Hepatocyte (in vitro differentiated cells): ENCODE results near the gene LOX. TPM values are rescaled to one million over a fixed set of nuclear protein-coding genes. Genes with fewer than 3 reads are reported as not detected.

ENCODE experiments used
- DNase-seq: peaks from one replicate; pipeline ENCODE4 v3.0.0-alpha.2; 2016; ENCODE audit warnings: low spot score
- H2AFZ ChIP-seq: fragments of 200-600 bp; sonication (generic); 2 replicates; pipeline ENCODE4 v1.6.0; 2016; ENCODE audit warnings: antibody characterized with exemption, mild to moderate bottlenecking
- H3K27ac ChIP-seq: fragments of 200-600 bp; sonication (generic); 2 replicates; pipeline ENCODE4 v1.5.1; 2016; ENCODE audit warnings: mild to moderate bottlenecking
- H3K27me3 ChIP-seq: fragments of 200-600 bp; sonication (generic); 2 replicates; pipeline ENCODE4 v1.6.1; 2016
- H3K36me3 ChIP-seq: fragments of 200-600 bp; sonication (generic); replicated peaks from 2 replicates; pipeline ENCODE4 v1.5.1; 2016; ENCODE audit warnings: low read depth; ENCODE audit not compliant: insufficient read depth
- H3K4me1 ChIP-seq: fragments of 200-600 bp; sonication (generic); 2 replicates; pipeline ENCODE4 v1.5.1; 2016; ENCODE audit warnings: mild to moderate bottlenecking, moderate library complexity; ENCODE audit not compliant: insufficient read depth
- H3K4me2 ChIP-seq: fragments of 200-600 bp; sonication (generic); 2 replicates; pipeline ENCODE4 v1.6.0; 2016
- H3K4me3 ChIP-seq: fragments of 200-600 bp; sonication (generic); 2 replicates; pipeline ENCODE4 v1.5.1; 2016; ENCODE audit warnings: mild to moderate bottlenecking
- H3K79me2 ChIP-seq: fragments of 200-600 bp; sonication (generic); 2 replicates; pipeline ENCODE4 v1.6.0; 2017; ENCODE audit warnings: mild to moderate bottlenecking
- H3K9me2 ChIP-seq: fragments of 200-600 bp; sonication (generic); replicated peaks from 2 replicates; pipeline ENCODE4 v1.6.0; 2017; ENCODE audit warnings: mild to moderate bottlenecking; ENCODE audit not compliant: insufficient read depth
- H3K9me3 ChIP-seq: fragments of 200-600 bp; sonication (generic); 2 replicates; pipeline ENCODE4 v1.5.1; 2016; ENCODE audit warnings: low read depth, mild to moderate bottlenecking
- H4K20me1 ChIP-seq: fragments of 200-600 bp; sonication (generic); 2 replicates; pipeline ENCODE4 v1.6.0; 2016; ENCODE audit warnings: mild to moderate bottlenecking; ENCODE audit not compliant: insufficient read depth, poor library complexity, severe bottlenecking
- CTCF ChIP-seq: fragments of 200-600 bp; sonication (generic); IDR thresholded peaks from 2 replicates; pipeline ENCODE4 v1.5.1; 2016; ENCODE audit warnings: antibody characterized with exemption, mild to moderate bottlenecking; ENCODE audit not compliant: poor library complexity
- EZH2 ChIP-seq: fragments of 200-600 bp; sonication (generic); IDR thresholded peaks from 2 replicates; pipeline ENCODE4 v1.6.1; 2016; ENCODE audit warnings: antibody characterized with exemption, mild to moderate bottlenecking, borderline replicate concordance
- EZH2phosphoT487 ChIP-seq: fragments of 200-600 bp; sonication (generic); IDR thresholded peaks from one replicate; pipeline ENCODE4 v1.6.1; 2018; ENCODE audit warnings: antibody characterized with exemption, mild to moderate bottlenecking, low read depth, moderate library complexity; ENCODE audit not compliant: unreplicated experiment, severe bottlenecking
- WGBS: methylation state at CpG from one replicate; pipeline ENCODE4 v1.1.6; 2016; ENCODE audit warnings: low lambda C conversion rate; ENCODE audit errors: missing lambda C conversion rate; 5-methylcytosine and 5-hydroxymethylcytosine counted together
- polyA plus RNA-seq: library from polyadenylated mRNA; unstranded; fragments of >200 nt; fragmentation: Nextera tagmentation; extraction: Ambion mirVana; gene quantifications from 2 replicates; pipeline ENCODE4 v1.2.1, GENCODE V29; 2016
- total RNA-seq: library from RNA; depleted of rRNA; stranded (reverse); fragments of >200 nt; gene quantifications from 2 replicates; pipeline ENCODE4 v1.2.3, GENCODE V29; 2014

LOX gene
- total and polyA plus RNA-seq, 2 experiments from 2014 or later, result 120 to 216 TPM

- Histone ChIP-seq H3K79me2 (no peaks in the 10 kb centered on the region), H3K27me3 (no peaks in the 10 kb centered on the region), H2AFZ (no peak overlapping the region), H3K4me1 (peaks cover under 1% of the 10 kb centered on the region), H3K36me3 (no peaks in the 10 kb centered on the region), H3K4me3 (no peak overlapping the region), H3K4me2 (no peak overlapping the region), H3K9me2 (no peaks in the 10 kb centered on the region), H4K20me1 (no peaks in the 10 kb centered on the region), H3K9me3 (peaks cover 7% of the 10 kb centered on the region), H3K27ac (peak overlapping the region; percentile 6)
- WGBS, result 82% methylated on average over 3 of the region's 3 CpGs
- DNase-seq, result no peak
- TF ChIP-seq EZH2phosphoT487, result no peak
- TF ChIP-seq EZH2, result no peak
- TF ChIP-seq CTCF, result no peak
Observed at GRCh38 chr5:122040636-122041302, 37.3 kb downstream of the LOX start.

- Histone ChIP-seq H3K27ac (peak overlapping the region; percentile 6), H3K9me3 (no peaks in the 10 kb centered on the region), H3K4me1 (peaks cover 7% of the 10 kb centered on the region), H3K79me2 (no peaks in the 10 kb centered on the region), H2AFZ (no peak overlapping the region), H3K27me3 (no peaks in the 10 kb centered on the region), H4K20me1 (no peaks in the 10 kb centered on the region), H3K36me3 (no peaks in the 10 kb centered on the region), H3K9me2 (no peaks in the 10 kb centered on the region), H3K4me2 (no peak overlapping the region), H3K4me3 (no peak overlapping the region)
- 58% methylated on average over 4 of the region's 4 CpGs for WGBS
- TF ChIP-seq CTCF (no peak), EZH2 (no peak), EZH2phosphoT487 (no peak)
- DNase-seq, result peak; percentile 12
Observed at GRCh38 chr5:122036326-122036725, 41.7 kb downstream of the LOX start.

GRCh38 chr5:122035913-122036312 lies 42.1 kb downstream of the LOX start:
- no peaks in the 10 kb centered on the region for H4K20me1 ChIP-seq
- TF ChIP-seq EZH2, result no peak
- no peak for TF ChIP-seq EZH2phosphoT487
- no peak for TF ChIP-seq CTCF
- no peaks in the 10 kb centered on the region for H3K9me3 ChIP-seq
- DNase-seq, result peak; percentile 35
- H3K4me1 ChIP-seq, result peaks cover 7% of the 10 kb centered on the region
- no peaks in the 10 kb centered on the region for H3K79me2 ChIP-seq
- no peak overlapping the region for H3K4me3 ChIP-seq
- H3K4me2 ChIP-seq, result no peak overlapping the region
- no peaks in the 10 kb centered on the region for H3K9me2 ChIP-seq
- WGBS, result 39% methylated on average over 2 of the region's 2 CpGs
- no peak overlapping the region for H2AFZ ChIP-seq
- H3K27me3 ChIP-seq, result no peaks in the 10 kb centered on the region
- H3K36me3 ChIP-seq, result no peaks in the 10 kb centered on the region
- no peak overlapping the region for H3K27ac ChIP-seq
